ENCODE results near the gene LRRTM4.

LRRTM4 gene

GRCh38 chr2:76829374-76830234, 692.6 kb downstream of the LRRTM4 start:
- POLR2A ChIA-PET: no interaction called here
- no CpG with 5 or more reads among the region's 3 CpGs for WGBS (ENCODE audit: insufficient coverage)
- Histone ChIP-seq H3K36me3 (ENCODE audit: control insufficient read depth in 4 of 4, insufficient read depth in 4 of 4, low read length in 3 of 4) (no peaks in the 10 kb centered on the region), H3K9me3 (ENCODE audit: control extremely low read depth in 1 of 5, control insufficient read depth in 4 of 5, insufficient read depth in 2 of 5, low read depth in 1 of 5, low read length in 4 of 5) (no peaks in the 10 kb centered on the region), H3K27ac (ENCODE audit: insufficient read depth in 1 of 2, low read depth in 1 of 2, low read length in 2 of 2, poor library complexity in 1 of 2, severe bottlenecking in 2 of 2) (no peak overlapping the region), H3K4me3 (ENCODE audit: control insufficient read depth in 1 of 7, extremely low read depth in 1 of 7, insufficient read depth in 4 of 7, low read depth in 2 of 7, low read length in 6 of 7) (no peak overlapping the region), H3K4me1 (ENCODE audit: control extremely low read depth in 1 of 4, control insufficient read depth in 4 of 4, insufficient read depth in 4 of 4, low read length in 3 of 4) (no peaks in the 10 kb centered on the region), H3K27me3 (replicated peaks in 2 of 5; ENCODE audit: control insufficient read depth in 4 of 5, insufficient read depth in 5 of 5, low read length in 4 of 5) (no peaks in the 10 kb centered on the region)
- CTCF ChIA-PET: no interaction called here
- no peak for DNase-seq

GRCh38 chr2:76826691-76827090, 695.5 kb downstream of the LRRTM4 start:
- no peak for DNase-seq
- POLR2A ChIA-PET: no interaction called here
- Histone ChIP-seq H3K4me1 (ENCODE audit: control extremely low read depth in 1 of 4, control insufficient read depth in 4 of 4, insufficient read depth in 4 of 4, low read length in 3 of 4) (no peaks in the 10 kb centered on the region), H3K9me3 (ENCODE audit: control extremely low read depth in 1 of 5, control insufficient read depth in 4 of 5, insufficient read depth in 2 of 5, low read depth in 1 of 5, low read length in 4 of 5) (no peaks in the 10 kb centered on the region), H3K4me3 (ENCODE audit: control insufficient read depth in 1 of 7, extremely low read depth in 1 of 7, insufficient read depth in 4 of 7, low read depth in 2 of 7, low read length in 6 of 7) (no peak overlapping the region), H3K27ac (ENCODE audit: insufficient read depth in 1 of 2, low read depth in 1 of 2, low read length in 2 of 2, poor library complexity in 1 of 2, severe bottlenecking in 2 of 2) (no peak overlapping the region), H3K36me3 (ENCODE audit: control insufficient read depth in 4 of 4, insufficient read depth in 4 of 4, low read length in 3 of 4) (no peaks in the 10 kb centered on the region), H3K27me3 (replicated peaks in 2 of 5; ENCODE audit: control insufficient read depth in 4 of 5, insufficient read depth in 5 of 5, low read length in 4 of 5) (no peaks in the 10 kb centered on the region)
- WGBS (ENCODE audit: insufficient coverage): 96% methylated on average over 3 of the region's 3 CpGs
- CTCF ChIA-PET: no interaction called here

- no peaks in the 10 kb centered on the region for H3K36me3 ChIP-seq (ENCODE audit: control insufficient read depth in 4 of 4, insufficient read depth in 4 of 4, low read length in 3 of 4)
- no peak overlapping the region for H3K27ac ChIP-seq (ENCODE audit: insufficient read depth in 1 of 2, low read depth in 1 of 2, low read length in 2 of 2, poor library complexity in 1 of 2, severe bottlenecking in 2 of 2)
- CTCF ChIA-PET: no interaction called here
- POLR2A ChIA-PET: no interaction called here
- no peaks in the 10 kb centered on the region for H3K27me3 ChIP-seq (replicated peaks in 2 of 5; ENCODE audit: control insufficient read depth in 4 of 5, insufficient read depth in 5 of 5, low read length in 4 of 5)
- no peak overlapping the region for H3K4me3 ChIP-seq (ENCODE audit: control insufficient read depth in 1 of 7, extremely low read depth in 1 of 7, insufficient read depth in 4 of 7, low read depth in 2 of 7, low read length in 6 of 7)
- WGBS (ENCODE audit: insufficient coverage): 83% methylated on average over 5 of the region's 6 CpGs
- no peaks in the 10 kb centered on the region for H3K4me1 ChIP-seq (ENCODE audit: control extremely low read depth in 1 of 4, control insufficient read depth in 4 of 4, insufficient read depth in 4 of 4, low read length in 3 of 4)
- no peaks in the 10 kb centered on the region for H3K9me3 ChIP-seq (ENCODE audit: control extremely low read depth in 1 of 5, control insufficient read depth in 4 of 5, insufficient read depth in 2 of 5, low read depth in 1 of 5, low read length in 4 of 5)
- no peak for DNase-seq
These were observed 696.8 kb downstream of the LRRTM4 start for GRCh38 chr2:76825140-76825970.

- ChIA-PET POLR2A (no interaction called here), CTCF (no interaction called here)
- Histone ChIP-seq H3K9me3 (ENCODE audit: control extremely low read depth in 1 of 5, control insufficient read depth in 4 of 5, insufficient read depth in 2 of 5, low read depth in 1 of 5, low read length in 4 of 5) (no peaks in the 10 kb centered on the region), H3K36me3 (ENCODE audit: control insufficient read depth in 4 of 4, insufficient read depth in 4 of 4, low read length in 3 of 4) (no peaks in the 10 kb centered on the region), H3K4me1 (ENCODE audit: control extremely low read depth in 1 of 4, control insufficient read depth in 4 of 4, insufficient read depth in 4 of 4, low read length in 3 of 4) (no peaks in the 10 kb centered on the region), H3K4me3 (ENCODE audit: control insufficient read depth in 1 of 7, extremely low read depth in 1 of 7, insufficient read depth in 4 of 7, low read depth in 2 of 7, low read length in 6 of 7) (no peak overlapping the region), H3K27ac (ENCODE audit: insufficient read depth in 1 of 2, low read depth in 1 of 2, low read length in 2 of 2, poor library complexity in 1 of 2, severe bottlenecking in 2 of 2) (no peak overlapping the region), H3K27me3 (replicated peaks in 2 of 5; ENCODE audit: control insufficient read depth in 4 of 5, insufficient read depth in 5 of 5, low read length in 4 of 5) (no peaks in the 10 kb centered on the region)
- no peak for DNase-seq
- WGBS (ENCODE audit: insufficient coverage): no CpG with 5 or more reads among the region's 2 CpGs
These were observed 700.4 kb downstream of the LRRTM4 start for GRCh38 chr2:76821731-76822130.

GRCh38 chr2:76813084-76813483, 709.1 kb downstream of the LRRTM4 start:
- Histone ChIP-seq H3K4me3 (ENCODE audit: control insufficient read depth in 1 of 7, extremely low read depth in 1 of 7, insufficient read depth in 4 of 7, low read depth in 2 of 7, low read length in 6 of 7) (no peak overlapping the region), H3K9me3 (ENCODE audit: control extremely low read depth in 1 of 5, control insufficient read depth in 4 of 5, insufficient read depth in 2 of 5, low read depth in 1 of 5, low read length in 4 of 5) (no peaks in the 10 kb centered on the region), H3K27ac (ENCODE audit: insufficient read depth in 1 of 2, low read depth in 1 of 2, low read length in 2 of 2, poor library complexity in 1 of 2, severe bottlenecking in 2 of 2) (no peak overlapping the region), H3K36me3 (ENCODE audit: control insufficient read depth in 4 of 4, insufficient read depth in 4 of 4, low read length in 3 of 4) (no peaks in the 10 kb centered on the region), H3K4me1 (ENCODE audit: control extremely low read depth in 1 of 4, control insufficient read depth in 4 of 4, insufficient read depth in 4 of 4, low read length in 3 of 4) (no peaks in the 10 kb centered on the region), H3K27me3 (replicated peaks in 2 of 5; ENCODE audit: control insufficient read depth in 4 of 5, insufficient read depth in 5 of 5, low read length in 4 of 5) (no peaks in the 10 kb centered on the region)
- POLR2A ChIA-PET: no interaction called here
- WGBS (ENCODE audit: insufficient coverage): no CpG with 5 or more reads among the region's 1 CpG
- CTCF ChIA-PET: no interaction called here
- no peak for DNase-seq

- Histone ChIP-seq H3K27me3 (replicated peaks in 2 of 5; ENCODE audit: control insufficient read depth in 4 of 5, insufficient read depth in 5 of 5, low read length in 4 of 5) (no peaks in the 10 kb centered on the region), H3K9me3 (ENCODE audit: control extremely low read depth in 1 of 5, control insufficient read depth in 4 of 5, insufficient read depth in 2 of 5, low read depth in 1 of 5, low read length in 4 of 5) (no peaks in the 10 kb centered on the region), H3K27ac (ENCODE audit: insufficient read depth in 1 of 2, low read depth in 1 of 2, low read length in 2 of 2, poor library complexity in 1 of 2, severe bottlenecking in 2 of 2) (no peak overlapping the region), H3K4me1 (ENCODE audit: control extremely low read depth in 1 of 4, control insufficient read depth in 4 of 4, insufficient read depth in 4 of 4, low read length in 3 of 4) (no peaks in the 10 kb centered on the region), H3K4me3 (ENCODE audit: control insufficient read depth in 1 of 7, extremely low read depth in 1 of 7, insufficient read depth in 4 of 7, low read depth in 2 of 7, low read length in 6 of 7) (no peak overlapping the region), H3K36me3 (ENCODE audit: control insufficient read depth in 4 of 4, insufficient read depth in 4 of 4, low read length in 3 of 4) (no peaks in the 10 kb centered on the region)
- ChIA-PET CTCF (no interaction called here), POLR2A (no interaction called here)
- DNase-seq: no peak
These were observed 710.0 kb downstream of the LRRTM4 start for GRCh38 chr2:76812156-76812555.

- CTCF ChIA-PET: no interaction called here
- no CpG with 5 or more reads among the region's 1 CpG for WGBS (ENCODE audit: insufficient coverage)
- H3K36me3 ChIP-seq (ENCODE audit: control insufficient read depth in 4 of 4, insufficient read depth in 4 of 4, low read length in 3 of 4): no peaks in the 10 kb centered on the region
These were observed 713.0 kb downstream of the LRRTM4 start for GRCh38 chr2:76809136-76809535.

More at GRCh38 chr2:76809136-76809535, 713.0 kb downstream of the LRRTM4 start:
- H3K27ac ChIP-seq (ENCODE audit: insufficient read depth in 1 of 2, low read depth in 1 of 2, low read length in 2 of 2, poor library complexity in 1 of 2, severe bottlenecking in 2 of 2): no peak overlapping the region
- H3K27me3 ChIP-seq (replicated peaks in 2 of 5; ENCODE audit: control insufficient read depth in 4 of 5, insufficient read depth in 5 of 5, low read length in 4 of 5): no peaks in the 10 kb centered on the region
- no peak for DNase-seq
- no peak overlapping the region for H3K4me3 ChIP-seq (ENCODE audit: control insufficient read depth in 1 of 7, extremely low read depth in 1 of 7, insufficient read depth in 4 of 7, low read depth in 2 of 7, low read length in 6 of 7)
- no peaks in the 10 kb centered on the region for H3K9me3 ChIP-seq (ENCODE audit: control extremely low read depth in 1 of 5, control insufficient read depth in 4 of 5, insufficient read depth in 2 of 5, low read depth in 1 of 5, low read length in 4 of 5)
- H3K4me1 ChIP-seq (ENCODE audit: control extremely low read depth in 1 of 4, control insufficient read depth in 4 of 4, insufficient read depth in 4 of 4, low read length in 3 of 4): no peaks in the 10 kb centered on the region
- POLR2A ChIA-PET: no interaction called here
